ENCODE results near the gene PPP1R36. TPM values are rescaled to one million over a fixed set of nuclear protein-coding genes. Genes with fewer than 3 reads are reported as not detected.
"Not testable (repeated sequence)": the region's sequence is repeated elsewhere in the genome, so short reads cannot be mapped to it uniquely, and the experiment has no call there.

Gene PPP1R36
- total RNA-seq, 2 donors from 2014 or later: not detected

GRCh38 chr14:64614166-64614565 is 64.4 kb downstream of the PPP1R36 start:
- DNase-seq (ENCODE audit: low spot score in 2 of 2): no peak

GRCh38 chr14:64614805-64615391 is 65.1 kb downstream of the PPP1R36 start:
- Mint-ChIP-seq H3K27ac (no peak overlapping the region), H3K36me3 (no peaks in the 10 kb centered on the region), H3K9me3 (no peaks in the 10 kb centered on the region)
- ATAC-seq (no peak), DNase-seq (ENCODE audit: low spot score in 2 of 2) (no peak)

More at GRCh38 chr14:64614166-64614565, 64.4 kb downstream of the PPP1R36 start:
- Mint-ChIP-seq H3K36me3 (no peaks in the 10 kb centered on the region), H3K27ac (no peak overlapping the region), H3K9me3 (no peaks in the 10 kb centered on the region)
- ATAC-seq: no peak

- not testable (repeated sequence) for ATAC-seq; H3K36me3 Mint-ChIP-seq; DNase-seq (ENCODE audit: low spot score in 2 of 2); H3K27ac Mint-ChIP-seq; H3K9me3 Mint-ChIP-seq
Observed at GRCh38 chr14:64617872-64618408, 68.2 kb downstream of the PPP1R36 start.

GRCh38 chr14:64620910-64621309 is 71.1 kb downstream of the PPP1R36 start:
- ATAC-seq (peak; percentile 22 to 46), DNase-seq (ENCODE audit: low spot score in 2 of 2) (no peak)
- Mint-ChIP-seq H3K36me3 (no peaks in the 10 kb centered on the region), H3K9me3 (no peaks in the 10 kb centered on the region), H3K27ac (no peak overlapping the region)

- Mint-ChIP-seq H3K27ac (no peak overlapping the region), H3K36me3 (no peaks in the 10 kb centered on the region), H3K9me3 (no peaks in the 10 kb centered on the region)
- DNase-seq (ENCODE audit: low spot score in 2 of 2) (no peak), ATAC-seq (no peak)
Observed at GRCh38 chr14:64623554-64624165, 73.9 kb downstream of the PPP1R36 start.

GRCh38 chr14:64625386-64626232 is 75.8 kb downstream of the PPP1R36 start:
- DNase-seq (ENCODE audit: low spot score in 2 of 2) (no peak), ATAC-seq (no peak)
- Mint-ChIP-seq H3K36me3 (no peaks in the 10 kb centered on the region), H3K9me3 (no peaks in the 10 kb centered on the region), H3K27ac (no peak overlapping the region)

GRCh38 chr14:64628940-64629408 is 79.2 kb downstream of the PPP1R36 start:
- Mint-ChIP-seq H3K9me3 (no peaks in the 10 kb centered on the region), H3K36me3 (no peaks in the 10 kb centered on the region), H3K27ac (no peak overlapping the region)
- no peak for DNase-seq (ENCODE audit: low spot score in 2 of 2)
- ATAC-seq: no peak

- no peaks in the 10 kb centered on the region for H3K36me3 Mint-ChIP-seq
- DNase-seq (ENCODE audit: low spot score in 2 of 2) (no peak), ATAC-seq (no peak)
- no peak overlapping the region for H3K27ac Mint-ChIP-seq
- H3K9me3 Mint-ChIP-seq: no peaks in the 10 kb centered on the region
Observed at GRCh38 chr14:64630778-64631177, 81.0 kb downstream of the PPP1R36 start.

- not testable (repeated sequence) for ATAC-seq; H3K36me3 Mint-ChIP-seq; H3K9me3 Mint-ChIP-seq; H3K27ac Mint-ChIP-seq; DNase-seq (ENCODE audit: low spot score in 2 of 2)
Observed at GRCh38 chr14:64631222-64631621, 81.5 kb downstream of the PPP1R36 start.

- H3K9me3 Mint-ChIP-seq: no peaks in the 10 kb centered on the region
- no peaks in the 10 kb centered on the region for H3K36me3 Mint-ChIP-seq
- DNase-seq (ENCODE audit: low spot score in 2 of 2): no peak
- no peak overlapping the region for H3K27ac Mint-ChIP-seq
- no peak for ATAC-seq
Observed at GRCh38 chr14:64632056-64632455, 82.3 kb downstream of the PPP1R36 start.

GRCh38 chr14:64634558-64634957 is 84.8 kb downstream of the PPP1R36 start:
- Mint-ChIP-seq H3K27ac (no peak overlapping the region), H3K36me3 (no peaks in the 10 kb centered on the region), H3K9me3 (no peaks in the 10 kb centered on the region)
- ATAC-seq (no peak), DNase-seq (ENCODE audit: low spot score in 2 of 2) (no peak)

GRCh38 chr14:64636208-64636979 is 86.6 kb downstream of the PPP1R36 start:
- ATAC-seq: peak; percentile 91 to 96
- Mint-ChIP-seq H3K36me3 (no peaks in the 10 kb centered on the region), H3K9me3 (no peaks in the 10 kb centered on the region), H3K27ac (no peak overlapping the region)
- DNase-seq (ENCODE audit: low spot score in 2 of 2): peak; percentile 75 to 77

GRCh38 chr14:64636980-64637429 is 87.2 kb downstream of the PPP1R36 start:
- no peak for ATAC-seq
- no peak for DNase-seq (ENCODE audit: low spot score in 2 of 2)
- Mint-ChIP-seq H3K36me3 (no peaks in the 10 kb centered on the region), H3K27ac (no peak overlapping the region), H3K9me3 (no peaks in the 10 kb centered on the region)

- Mint-ChIP-seq H3K36me3 (no peaks in the 10 kb centered on the region), H3K9me3 (no peaks in the 10 kb centered on the region), H3K27ac (no peak overlapping the region)
- no peak for ATAC-seq
- no peak for DNase-seq (ENCODE audit: low spot score in 2 of 2)
Observed at GRCh38 chr14:64637735-64638473, 88.1 kb downstream of the PPP1R36 start.

- Mint-ChIP-seq H3K27ac (no peak overlapping the region), H3K9me3 (no peaks in the 10 kb centered on the region), H3K36me3 (no peaks in the 10 kb centered on the region)
- ATAC-seq (no peak), DNase-seq (ENCODE audit: low spot score in 2 of 2) (no peak)
Observed at GRCh38 chr14:64638625-64639024, 88.9 kb downstream of the PPP1R36 start.
